HuH-7 (cell line): ENCODE data around the gene CUEDC2.
"Not testable (repeated sequence)": the region's sequence is repeated elsewhere in the genome, so short reads cannot be mapped to it uniquely, and the experiment has no call there.

Experiments
- DNase-seq: peaks from one replicate; pipeline ENCODE4 v3.0.0; 2011; ENCODE audit warnings: low spot score

The CUEDC2 gene

DNA sequence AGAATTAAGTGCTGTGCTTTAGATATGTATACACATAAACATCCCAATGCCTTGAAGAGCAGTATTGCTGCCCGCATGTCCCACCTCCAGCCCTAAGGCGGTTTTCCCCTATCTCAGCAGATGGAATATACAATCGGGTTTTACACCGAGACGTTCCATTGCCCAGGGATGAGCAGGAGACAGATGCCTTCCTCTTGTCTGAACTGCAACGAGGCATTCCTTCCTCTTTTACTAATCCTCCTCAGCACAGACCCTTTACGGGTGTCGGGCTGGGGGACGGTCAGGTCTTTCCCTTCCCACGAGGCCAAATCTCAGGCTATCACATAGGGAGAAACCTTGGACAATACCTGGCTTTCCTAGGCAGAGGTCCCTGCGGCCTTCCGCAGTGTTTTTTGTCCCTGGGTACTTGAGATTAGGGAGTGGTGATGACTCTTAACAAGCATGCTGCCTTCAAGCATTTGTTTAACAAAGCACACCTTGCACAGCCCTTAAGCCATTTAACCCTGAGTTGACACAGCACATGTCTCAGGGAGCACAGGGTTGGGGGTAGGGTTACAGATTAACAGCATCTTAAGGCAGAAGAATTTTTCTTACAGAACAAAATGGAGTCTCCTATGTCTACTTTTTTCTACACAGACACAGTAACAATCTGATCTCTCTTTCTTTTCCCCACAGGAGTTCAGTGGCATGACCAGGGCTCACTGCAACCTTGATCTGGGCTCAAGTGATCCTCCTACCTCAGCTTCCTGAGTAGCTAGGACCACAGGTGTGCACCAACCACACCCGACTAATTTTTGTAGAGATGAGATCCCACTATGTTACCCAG is 22.5 kb upstream of the CUEDC2 start:
- not testable (repeated sequence) for DNase-seq

DNA sequence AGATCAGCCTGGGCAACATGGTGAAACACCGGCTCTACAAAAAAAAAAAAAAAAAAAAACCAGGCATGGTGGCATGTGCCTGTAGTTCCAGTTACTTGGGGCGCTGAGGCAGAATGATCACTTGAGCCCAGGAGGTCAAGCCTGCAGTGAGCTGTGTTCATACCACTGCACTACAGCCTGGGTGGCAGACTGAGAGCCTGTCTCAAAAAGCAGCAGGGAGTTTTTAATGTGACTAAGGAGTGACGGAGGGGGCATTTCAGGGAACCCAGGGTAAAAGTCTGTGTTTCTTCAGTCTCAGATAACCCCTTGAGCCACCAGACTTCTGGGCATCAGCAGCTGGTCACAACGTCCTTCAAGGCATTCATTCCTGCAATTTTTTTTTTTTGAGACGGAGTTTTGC is 21.1 kb upstream of the CUEDC2 start:
- DNase-seq: no peak

DNA sequence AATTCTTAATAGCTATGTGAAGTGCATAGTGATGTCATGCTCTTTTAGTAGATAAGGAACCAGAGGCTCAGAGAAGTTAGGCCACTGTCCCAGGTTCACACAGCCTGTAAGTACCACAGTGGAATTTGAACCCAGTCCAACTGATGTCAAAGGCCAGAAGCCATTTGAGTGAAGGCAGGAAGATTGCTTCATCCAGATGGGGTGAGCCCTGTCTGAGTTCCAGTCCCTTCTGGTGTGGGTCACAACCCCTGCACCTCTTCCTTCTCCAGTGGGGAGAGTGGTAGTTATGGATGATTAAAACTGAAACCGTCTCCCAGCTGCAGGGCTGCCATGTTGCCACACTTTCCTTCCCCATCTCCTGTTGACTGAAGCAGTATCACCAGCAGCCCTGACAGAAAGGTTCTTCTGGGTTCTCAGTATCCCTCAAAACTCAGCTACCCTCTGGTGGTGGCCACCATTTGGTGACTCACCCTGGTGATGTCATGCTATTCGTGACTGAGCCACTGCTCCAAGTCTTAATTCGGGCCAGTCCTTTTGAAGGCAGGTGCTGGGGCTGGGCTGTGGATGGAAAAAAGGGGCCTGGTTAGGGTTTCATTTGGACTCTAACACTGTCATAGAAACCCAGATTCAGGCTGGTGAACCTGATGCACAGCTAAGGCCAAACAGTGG is 20.4 kb upstream of the CUEDC2 start:
- no peak for DNase-seq

GRCh38 chr10:102451105-102451969 is 19.0 kb upstream of the CUEDC2 start, which contains the start of gene C10orf95:
C10orf95 (minus strand) TSS chr10:102451543; CDS start chr10:102451093, 450 bp downstream.
- no peak for DNase-seq

GRCh38 chr10:102450374-102451104 is 18.2 kb upstream of the CUEDC2 start:
- DNase-seq: peak; percentile 85

DNA sequence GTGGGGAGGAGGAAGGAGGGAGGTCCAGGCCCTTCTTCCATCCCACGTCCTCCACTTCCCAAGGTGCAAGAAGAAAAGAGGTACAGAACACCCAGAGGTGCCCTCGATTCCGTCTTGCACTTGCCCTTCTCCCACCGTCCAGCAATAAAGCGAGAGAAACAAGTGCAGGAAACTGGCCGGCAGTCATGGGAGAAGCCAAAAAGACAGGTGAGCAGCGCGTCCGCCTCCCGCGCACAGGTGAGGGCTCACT is 17.7 kb upstream of the CUEDC2 start:
- DNase-seq: no peak

DNA sequence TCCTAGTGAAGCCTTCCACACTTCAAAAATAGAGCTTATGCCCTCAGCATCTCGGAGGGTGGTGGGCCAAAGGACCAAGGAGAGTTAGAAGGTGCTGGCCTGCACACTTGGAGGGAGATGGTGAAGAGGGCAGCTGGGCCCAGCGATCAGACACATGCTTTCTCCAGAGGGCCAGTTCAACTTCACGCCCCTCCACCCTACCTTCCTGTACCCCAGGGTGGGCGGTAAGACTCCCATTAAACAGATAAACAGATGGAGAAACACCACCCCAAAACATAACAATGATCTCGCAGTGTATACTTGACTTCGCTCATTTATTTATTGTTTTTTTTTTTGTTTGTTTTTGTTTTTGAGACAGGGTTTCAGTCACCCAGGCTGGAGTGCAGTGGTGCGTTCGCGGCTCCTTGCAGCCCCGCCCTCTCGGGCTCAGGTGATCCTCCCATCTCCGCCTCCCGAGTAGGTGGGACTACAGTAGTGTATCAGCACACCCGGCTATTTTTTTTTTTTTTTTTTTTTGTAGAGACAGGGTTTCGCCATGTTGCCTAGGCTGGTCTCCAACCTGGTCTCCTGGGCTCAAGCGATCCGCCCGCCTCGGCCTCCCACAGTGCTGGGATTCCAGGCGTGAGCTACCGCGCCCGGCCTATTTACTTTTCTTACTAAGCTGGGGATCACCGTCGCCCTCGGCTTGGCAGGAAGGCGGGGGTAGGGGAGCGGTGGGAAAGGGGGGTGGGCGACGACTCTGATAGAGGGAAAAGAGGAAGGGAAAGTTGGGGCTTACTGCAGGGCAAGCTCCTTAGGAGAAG is 17.1 kb upstream of the CUEDC2 start:
- no peak for DNase-seq

- DNase-seq: no peak
These were observed 12.5 kb upstream of the CUEDC2 start for GRCh38 chr10:102444851-102445250.

- DNase-seq: no peak
These were observed 6.0 kb upstream of the CUEDC2 start for GRCh38 chr10:102438374-102438773.

GRCh38 chr10:102437515-102437914 is 5.1 kb upstream of the CUEDC2 start:
- no peak for DNase-seq

- no peak for DNase-seq
These were observed 3.9 kb upstream of the CUEDC2 start for GRCh38 chr10:102436312-102436711.

DNA sequence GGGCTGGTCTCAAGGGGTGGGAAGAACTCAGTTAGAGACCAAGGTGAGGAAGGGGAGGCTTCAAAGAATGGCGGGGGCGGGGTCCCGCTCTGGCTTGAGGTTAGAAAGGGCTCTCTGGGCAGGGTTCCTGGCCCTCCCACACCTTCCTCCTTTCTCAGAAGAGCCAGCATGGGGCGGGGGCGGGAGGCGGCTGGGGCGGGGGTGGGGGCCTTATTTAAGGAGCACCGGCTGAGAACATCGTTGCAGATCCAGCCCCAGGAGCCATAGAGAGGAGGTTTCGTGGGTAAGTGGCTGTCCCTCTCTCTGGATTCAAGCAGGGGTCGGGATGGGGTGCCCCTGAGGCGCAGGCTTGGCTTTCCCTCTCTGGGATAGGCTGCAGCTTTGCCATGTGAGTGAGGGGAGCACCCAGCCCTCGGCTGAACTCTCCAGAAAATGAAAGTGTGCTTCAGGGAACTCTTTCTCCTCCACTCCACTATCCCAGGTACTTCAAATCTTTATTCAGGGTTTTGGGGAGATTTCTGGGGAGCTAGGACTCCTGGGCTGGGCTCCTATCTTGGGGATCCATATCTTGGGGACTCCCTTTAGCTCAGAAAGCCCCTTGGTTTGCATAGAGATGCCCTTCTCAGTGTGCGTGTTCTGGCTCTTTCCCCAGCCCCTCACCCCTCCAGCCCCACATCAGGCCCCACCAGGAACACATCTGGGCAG is 3.3 kb upstream of the CUEDC2 start:
- no peak for DNase-seq

- no peak for DNase-seq
These were observed 2.7 kb upstream of the CUEDC2 start for GRCh38 chr10:102435133-102435497.

GRCh38 chr10:102434394-102435132 is 2.2 kb upstream of the CUEDC2 start:
- no peak for DNase-seq

DNA sequence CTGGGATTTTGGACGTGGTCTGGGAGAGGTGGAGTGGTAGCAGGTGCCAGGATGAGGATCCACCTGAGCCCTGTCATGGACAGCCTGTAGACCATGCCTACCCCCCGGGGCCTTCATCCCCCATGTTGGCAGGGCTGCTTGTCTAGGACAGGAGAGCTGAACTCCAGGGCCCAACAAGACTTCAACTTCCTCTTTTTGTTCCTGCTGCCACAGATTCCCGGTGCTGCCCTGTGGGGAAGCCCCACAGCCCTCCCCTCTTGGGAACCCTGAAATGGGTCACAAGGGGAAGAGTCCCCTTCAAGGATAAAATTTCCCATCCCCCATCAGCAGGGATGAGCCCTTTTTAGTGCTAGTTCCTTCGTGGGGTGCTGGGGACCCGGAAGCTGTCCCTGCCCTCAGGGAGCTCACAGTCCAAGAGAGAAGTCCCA is 1.3 kb upstream of the CUEDC2 start:
- no peak for DNase-seq

DNA sequence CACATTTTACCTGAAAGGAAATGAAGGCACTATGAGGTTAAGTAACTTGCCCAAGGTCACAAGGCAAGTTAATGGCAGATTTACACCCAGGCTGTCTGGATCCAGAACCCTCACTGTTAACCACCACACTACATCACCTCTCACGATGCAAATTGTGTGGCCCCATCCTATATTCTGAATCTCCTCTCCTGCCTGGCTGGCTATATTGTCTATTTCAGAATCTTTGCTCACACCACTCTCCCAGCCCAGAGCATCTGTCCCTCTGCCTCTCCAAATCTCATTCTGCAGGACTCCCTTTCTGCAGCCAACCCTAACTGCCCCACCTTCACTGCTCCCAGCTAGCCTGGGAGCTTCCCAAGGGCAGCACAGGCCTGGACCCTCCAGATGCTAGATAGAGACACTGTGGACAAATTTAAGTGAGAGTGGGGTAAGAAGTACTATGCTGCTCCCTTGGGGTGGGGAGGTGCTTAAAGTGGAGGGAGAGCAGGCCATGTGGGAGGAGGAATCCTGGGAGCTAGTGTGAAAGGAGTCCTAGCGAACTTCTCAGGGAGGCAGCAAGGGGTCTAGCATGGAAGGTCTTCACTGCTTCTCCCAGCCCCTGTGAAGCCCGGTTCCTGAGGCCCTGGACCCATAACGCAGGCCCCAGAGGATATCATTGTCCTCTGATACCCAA is 786 bp downstream of the CUEDC2 start:
- DNase-seq: no peak

- DNase-seq: no peak
These were observed 2.9 kb downstream of the CUEDC2 start for GRCh38 chr10:102429468-102429867.

DNA sequence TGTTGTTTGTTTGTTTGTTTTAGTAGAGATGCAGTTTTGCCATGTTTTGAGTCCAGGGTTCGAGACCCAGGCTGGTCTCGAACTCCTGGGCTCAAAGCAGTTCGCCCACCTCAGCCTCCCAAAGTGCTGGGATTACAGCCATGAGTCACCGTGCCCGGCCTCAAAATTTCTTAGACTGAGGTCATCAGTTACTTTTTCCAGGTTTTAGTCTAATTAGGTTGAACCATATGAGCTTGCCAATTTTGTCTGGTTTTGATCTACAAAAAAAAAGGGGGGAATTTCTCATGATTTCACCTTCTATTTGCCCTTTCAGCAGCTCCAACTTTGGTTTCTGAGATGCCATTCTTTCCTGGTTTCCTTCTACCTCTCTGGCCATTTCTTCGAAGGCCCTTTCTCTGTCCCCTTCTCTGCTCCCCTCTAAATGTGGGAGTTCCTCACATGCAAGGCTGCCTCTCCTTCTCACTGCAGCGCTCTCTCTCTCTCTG is 5.5 kb downstream of the CUEDC2 start:
- DNase-seq: no peak

DNA sequence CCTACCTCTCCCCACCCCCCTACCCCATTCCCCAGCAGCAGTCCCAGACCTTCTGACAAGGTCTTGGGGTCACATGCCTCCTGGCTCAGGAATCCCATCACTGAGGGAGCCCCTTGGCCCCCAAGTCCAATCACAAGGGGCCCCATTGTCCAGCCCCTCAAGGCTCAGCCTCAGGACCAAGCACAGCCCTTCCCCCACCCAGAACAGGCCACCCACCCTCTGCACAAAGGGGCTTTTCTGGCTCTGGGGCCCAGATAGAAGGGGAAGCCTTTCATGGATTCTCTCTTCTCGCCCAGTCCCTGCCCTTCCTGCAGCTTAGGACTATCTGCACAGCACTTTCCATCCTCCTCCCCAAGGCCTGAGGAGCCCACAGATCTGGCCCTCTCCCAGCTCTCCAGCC is 6.9 kb downstream of the CUEDC2 start:
- DNase-seq: no peak
